Loucy (cell line): Measurements from ENCODE around the gene BCL2A1.
"Not testable (repeated sequence)": the region's sequence is repeated elsewhere in the genome, so short reads cannot be mapped to it uniquely, and the experiment has no call there.

Experiments
- H2AFZ ChIP-seq: fragments of 200-600 bp; sonication (generic); 2 replicates; pipeline ENCODE4 v1.6.0; 2016; ENCODE audit warnings: antibody characterized with exemption, mild to moderate bottlenecking, low read length, moderate library complexity
- H3F3A ChIP-seq: fragments of 200-600 bp; 2 replicates; pipeline ENCODE4 v1.6.0; 2016; ENCODE audit warnings: antibody characterized with exemption, low read depth, mild to moderate bottlenecking
- H3K27me3 ChIP-seq: fragments of 200-600 bp; sonication (generic); 2 replicates; pipeline ENCODE4 v1.6.1; 2014; ENCODE audit warnings: low read length, mild to moderate bottlenecking; ENCODE audit not compliant: insufficient read depth, poor library complexity, severe bottlenecking
- H3K36me3 ChIP-seq: fragments of 200-600 bp; sonication (generic); 2 replicates; pipeline ENCODE4 v1.6.1; 2016; ENCODE audit warnings: low read length; ENCODE audit not compliant: insufficient read depth
- H3K4me1 ChIP-seq: fragments of 200-600 bp; sonication (generic); 2 replicates; pipeline ENCODE4 v1.5.1; 2014; ENCODE audit warnings: low read length, mild to moderate bottlenecking; ENCODE audit not compliant: insufficient read depth, poor library complexity, severe bottlenecking
- H3K4me2 ChIP-seq: fragments of 200-600 bp; sonication (generic); 2 replicates; pipeline ENCODE4 v1.6.0; 2014; ENCODE audit warnings: antibody characterized with exemption, low read length, low read depth, mild to moderate bottlenecking; ENCODE audit not compliant: poor library complexity, severe bottlenecking
- H3K4me3 ChIP-seq: fragments of 200-600 bp; sonication (generic); 2 replicates; pipeline ENCODE4 v1.5.1; 2014; ENCODE audit warnings: low read length, mild to moderate bottlenecking, mixed read lengths; ENCODE audit not compliant: poor library complexity, severe bottlenecking
- H3K79me2 ChIP-seq: fragments of 200-600 bp; sonication (generic); 2 replicates; pipeline ENCODE4 v1.6.1; 2014; ENCODE audit warnings: low read length; ENCODE audit not compliant: insufficient read depth
- H3K9ac ChIP-seq: fragments of 200-600 bp; sonication (generic); 2 replicates; pipeline ENCODE4 v1.6.0; 2014; ENCODE audit warnings: mild to moderate bottlenecking, low read depth, low read length, moderate library complexity; ENCODE audit not compliant: poor library complexity, severe bottlenecking
- H3K9me2 ChIP-seq: fragments of 200-600 bp; sonication (generic); replicated peaks from 2 replicates; pipeline ENCODE4 v1.6.1; 2016; ENCODE audit warnings: low read depth, low read length, mixed read lengths
- H3K9me3 ChIP-seq: fragments of 200-600 bp; sonication (generic); 2 replicates; pipeline ENCODE4 v1.6.1; 2014; ENCODE audit warnings: mild to moderate bottlenecking, antibody characterized with exemption, low read length, low read depth; ENCODE audit not compliant: insufficient read depth
- H4K20me1 ChIP-seq: fragments of 200-600 bp; sonication (generic); 2 replicates; pipeline ENCODE4 v1.6.0; 2014; ENCODE audit warnings: antibody characterized with exemption, low read length, mild to moderate bottlenecking; ENCODE audit not compliant: insufficient read depth, poor library complexity, severe bottlenecking
- CTCF ChIP-seq: fragments of 200-600 bp; sonication (generic); conservative IDR thresholded peaks from 2 replicates; pipeline ENCODE4 v1.5.1; 2014; ENCODE audit warnings: mild to moderate bottlenecking, antibody characterized with exemption, low read length
- EZH2phosphoT487 ChIP-seq: fragments of 200-600 bp; IDR thresholded peaks from 2 replicates; pipeline ENCODE4 v1.6.1; 2018; ENCODE audit warnings: antibody characterized with exemption, mild to moderate bottlenecking, moderate library complexity, borderline replicate concordance

The BCL2A1 gene

GRCh38 chr15:79919090-79919748 is 51.8 kb downstream of the BCL2A1 start:
- peaks cover 15% of the 10 kb centered on the region; the same call in 1 of the 2 replicates for H3K9me3 ChIP-seq
- peaks cover 6% of the 10 kb centered on the region; the same call in 1 of the 2 replicates for H3F3A ChIP-seq
- H3K9me2 ChIP-seq = no peaks in the 10 kb centered on the region
- no peaks in the 10 kb centered on the region for H3K27me3 ChIP-seq
- TF ChIP-seq CTCF (no peak), EZH2phosphoT487 (no peak)
- H3K4me3 ChIP-seq = no peak overlapping the region
- peaks cover 15% of the 10 kb centered on the region for H4K20me1 ChIP-seq
- H2AFZ ChIP-seq = no peak overlapping the region
- peaks cover 3% of the 10 kb centered on the region; the same call in 1 of the 2 replicates for H3K36me3 ChIP-seq
- peaks cover 7% of the 10 kb centered on the region for H3K4me1 ChIP-seq
- peak overlapping the region; percentile 32 for H3K4me2 ChIP-seq
- peaks cover 46% of the 10 kb centered on the region for H3K79me2 ChIP-seq
- H3K9ac ChIP-seq = no peak overlapping the region

GRCh38 chr15:79918278-79918677 is 52.7 kb downstream of the BCL2A1 start:
- H3K4me1 ChIP-seq = peaks cover 7% of the 10 kb centered on the region
- H3K9me2 ChIP-seq = no peaks in the 10 kb centered on the region
- H3K36me3 ChIP-seq = peaks cover 3% of the 10 kb centered on the region; the same call in 1 of the 2 replicates
- no peak overlapping the region for H2AFZ ChIP-seq
- no peak overlapping the region for H3K9ac ChIP-seq
- TF ChIP-seq CTCF = no peak
- TF ChIP-seq EZH2phosphoT487 = no peak
- peaks cover 15% of the 10 kb centered on the region for H4K20me1 ChIP-seq
- H3K9me3 ChIP-seq = peaks cover 15% of the 10 kb centered on the region; the same call in 1 of the 2 replicates
- H3K4me3 ChIP-seq = no peak overlapping the region
- peak overlapping the region; percentile 17 for H3K4me2 ChIP-seq
- H3K79me2 ChIP-seq = peaks cover 44% of the 10 kb centered on the region
- peaks cover 6% of the 10 kb centered on the region; the same call in 1 of the 2 replicates for H3F3A ChIP-seq
- H3K27me3 ChIP-seq = no peaks in the 10 kb centered on the region

- Histone ChIP-seq H3K36me3 (peaks cover 3% of the 10 kb centered on the region; the same call in 1 of the 2 replicates), H2AFZ (no peak overlapping the region), H3K79me2 (peaks cover 27% of the 10 kb centered on the region), H4K20me1 (no peaks in the 10 kb centered on the region), H3K9me3 (peaks cover 15% of the 10 kb centered on the region; the same call in 1 of the 2 replicates), H3K4me2 (no peak overlapping the region), H3F3A (peaks cover 6% of the 10 kb centered on the region; the same call in 1 of the 2 replicates), H3K4me1 (no peaks in the 10 kb centered on the region), H3K9me2 (no peaks in the 10 kb centered on the region), H3K4me3 (no peak overlapping the region), H3K27me3 (no peaks in the 10 kb centered on the region), H3K9ac (no peak overlapping the region)
- TF ChIP-seq EZH2phosphoT487 = no peak
- no peak for TF ChIP-seq CTCF
Measured at GRCh38 chr15:79916502-79917132, 54.4 kb downstream of the BCL2A1 start.

GRCh38 chr15:79915776-79916501 is 55.1 kb downstream of the BCL2A1 start:
- H3K36me3 ChIP-seq = not testable (repeated sequence)

More at GRCh38 chr15:79915776-79916501, 55.1 kb downstream of the BCL2A1 start:
- H2AFZ ChIP-seq, H4K20me1 ChIP-seq, H3K27me3 ChIP-seq, H3F3A ChIP-seq, H3K4me2 ChIP-seq, H3K9ac ChIP-seq, H3K4me1 ChIP-seq, H3K9me2 ChIP-seq, H3K4me3 ChIP-seq: not testable (repeated sequence)
- H3K79me2 ChIP-seq = peaks cover 20% of the 10 kb centered on the region
- peaks cover 15% of the 10 kb centered on the region; the same call in 1 of the 2 replicates for H3K9me3 ChIP-seq
